ENCODE measurements around the gene CAMK1D. TPM values are rescaled to one million over a fixed set of nuclear protein-coding genes. Genes with fewer than 3 reads are reported as not detected.
"Not testable (repeated sequence)": the region's sequence is repeated elsewhere in the genome, so short reads cannot be mapped to it uniquely, and the experiment has no call there.

Gene CAMK1D
- polyA plus RNA-seq, 2 of the 4 experiments (the other 2 are of a cell fraction), result 6.6 to 12.5 TPM

GRCh38 chr10:12491491-12491890 lies 142.1 kb downstream of the CAMK1D start:
- ChIA-PET CTCF (no interaction called here), POLR2A (no interaction called here)
- ATAC-seq (no peak), FAIRE-seq (no peak), DNase-seq (ENCODE audit: low read depth in 1 of 2, low spot score in 1 of 2) (no peak)
- H3K9me3 ChIP-seq, result no peaks in the 10 kb centered on the region
- TF ChIP-seq FOSL2 (IDR thresholded peaks at IDR 0.05) (no peak), FOSL2 (CRISPR knock-in tag; IDR thresholded peaks at IDR 0.05) (no peak), TFCP2L1 (CRISPR knock-in tag; IDR thresholded peaks at IDR 0.05) (no peak), RFX5 (IDR thresholded peaks at IDR 0.05) (no peak), BHLHE40 (IDR thresholded peaks at IDR 0.05; ENCODE audit: low read depth, low read length) (no peak), SMC3 (IDR thresholded peaks at IDR 0.05) (no peak), KDM5A (IDR thresholded peaks at IDR 0.05) (no peak), USF2 (IDR thresholded peaks at IDR 0.05) (no peak), NR3C1 (IDR thresholded peaks at IDR 0.05) (no peak)
- H3K27ac ChIP-seq, result no peak overlapping the region
- 84% methylated on average over 10 of the region's 10 CpGs for WGBS (ENCODE audit: missing lambda C conversion rate)
- H3K4me2 ChIP-seq, result no peak overlapping the region
- H3K4me3 ChIP-seq, result no peak overlapping the region
- H3K4me1 ChIP-seq, result 0 out of 3 replicates have a peak, but pooled peaks cover 6% of the 10 kb centered on the region

GRCh38 chr10:12492016-12492415 lies 142.7 kb downstream of the CAMK1D start:
- no peak overlapping the region for H3K4me2 ChIP-seq
- TF ChIP-seq FOXS1 (CRISPR knock-in tag; IDR thresholded peaks at IDR 0.05), result no peak
- TF ChIP-seq MAFK (IDR thresholded peaks at IDR 0.05; ENCODE audit: partially characterized antibody), result no peak
- no peak for TF ChIP-seq CHD4 (IDR thresholded peaks at IDR 0.05; ENCODE audit: borderline replicate concordance)
- TF ChIP-seq TP53 (CRISPR knock-in tag; IDR thresholded peaks at IDR 0.05), result no peak
- no peak for TF ChIP-seq CEBPB (IDR thresholded peaks at IDR 0.05)
- TF ChIP-seq EHMT2 (IDR thresholded peaks at IDR 0.05; ENCODE audit: low read depth), result no peak
- no peak for TF ChIP-seq REST (IDR thresholded peaks at IDR 0.05)
- TF ChIP-seq, protein P1, sequence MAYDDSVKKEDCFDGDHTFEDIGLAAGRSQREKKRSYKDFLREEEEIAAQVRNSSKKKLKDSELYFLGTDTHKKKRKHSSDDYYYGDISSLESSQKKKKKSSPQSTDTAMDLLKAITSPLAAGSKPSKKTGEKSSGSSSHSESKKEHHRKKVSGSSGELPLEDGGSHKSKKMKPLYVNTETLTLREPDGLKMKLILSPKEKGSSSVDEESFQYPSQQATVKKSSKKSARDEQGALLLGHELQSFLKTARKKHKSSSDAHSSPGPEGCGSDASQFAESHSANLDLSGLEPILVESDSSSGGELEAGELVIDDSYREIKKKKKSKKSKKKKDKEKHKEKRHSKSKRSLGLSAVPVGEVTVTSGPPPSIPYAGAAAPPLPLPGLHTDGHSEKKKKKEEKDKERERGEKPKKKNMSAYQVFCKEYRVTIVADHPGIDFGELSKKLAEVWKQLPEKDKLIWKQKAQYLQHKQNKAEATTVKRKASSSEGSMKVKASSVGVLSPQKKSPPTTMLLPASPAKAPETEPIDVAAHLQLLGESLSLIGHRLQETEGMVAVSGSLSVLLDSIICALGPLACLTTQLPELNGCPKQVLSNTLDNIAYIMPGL (CRISPR knock-in tag; IDR thresholded peaks at IDR 0.05; ENCODE audit: borderline replicate concordance), result no peak
- H3K27ac ChIP-seq, result no peak overlapping the region
- ATAC-seq (no peak), FAIRE-seq (no peak), DNase-seq (ENCODE audit: low read depth in 1 of 2, low spot score in 1 of 2) (no peak)
- 86% methylated on average over 8 of the region's 8 CpGs for WGBS (ENCODE audit: missing lambda C conversion rate)
- H3K9me3 ChIP-seq, result no peaks in the 10 kb centered on the region
- H3K4me3 ChIP-seq, result no peak overlapping the region
- CTCF ChIA-PET, result interaction anchor here (0.8 kb wide), 1 partner anchor 8 kb away, joined by 3 read pairs; no protein-coding TSS in a partner anchor
- POLR2A ChIA-PET, result no interaction called here
- 0 out of 3 replicates have a peak, but pooled peaks cover 6% of the 10 kb centered on the region for H3K4me1 ChIP-seq

DNA sequence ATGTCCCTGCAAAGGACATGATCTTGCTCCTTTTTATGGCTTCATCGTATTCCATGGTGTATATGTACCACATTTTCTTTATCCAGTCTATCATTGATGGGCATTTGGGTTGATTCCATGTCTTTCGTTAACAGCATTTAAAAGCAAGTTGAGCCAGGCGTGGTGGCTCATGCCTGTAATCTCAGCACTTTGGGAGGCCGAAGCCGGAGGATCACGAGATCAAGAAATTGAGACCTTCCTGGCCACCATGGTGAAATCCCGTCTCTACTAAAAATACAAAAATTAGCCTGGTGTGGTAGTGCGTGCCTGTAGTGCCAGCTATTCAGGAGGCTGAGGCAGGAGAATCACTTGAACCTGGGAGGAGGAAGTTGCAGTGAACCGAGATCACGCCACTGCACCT lies 147.7 kb downstream of the CAMK1D start:
- ATAC-seq; FAIRE-seq; CTCF ChIA-PET; H3K27ac ChIP-seq; H3K4me2 ChIP-seq; DNase-seq (ENCODE audit: low read depth in 1 of 2, low spot score in 1 of 2); H3K4me3 ChIP-seq; H3K9me3 ChIP-seq; POLR2A ChIA-PET: not testable (repeated sequence)
- 86% methylated on average over 10 of the region's 10 CpGs for WGBS (ENCODE audit: missing lambda C conversion rate)
- H3K4me1 ChIP-seq, result peaks cover 10% of the 10 kb centered on the region; the same call in 2 of the 3 replicates
